Heart left ventricle (tissue), 13 donors: Measurements from ENCODE around the gene TPRG1.

Experiments used
- CTCF ChIP-seq, 12 donors: fragments of 200-600 bp; sonication (generic) in 4 of 12; IDR thresholded peaks; one replicate each; pipeline versions ENCODE4 v1.5.0 to v1.8.0; 2018 to 2022; ENCODE audit warnings: antibody characterized with exemption in 12 of 12, mild to moderate bottlenecking in 5 of 12
- POLR2A ChIP-seq, 2 donors: fragments of 450-650 bp; IDR thresholded peaks; one replicate each; pipeline ENCODE4 v1.6.1; 2017; ENCODE audit warnings: antibody characterized with exemption in 2 of 2, mild to moderate bottlenecking in 2 of 2, moderate library complexity in 2 of 2
- donor health status: ischemic (EF 13 %, LVEDD 7.1; RV severe dilation, severe dysfunction).
- donor health status: DM: no; HTN: yes; CAD: no.
- donor health status: DM: no; HTN: no; CAD: no.
- donor health status: ischemic (EF 25% LVEDD 6.9; RV normal size, moderate dysfunction).
- donor health status: ischemic (EF 25% LVEDD 5.7; RV mildly dilated, moderate dysfunction).
- donor health status: ischemic (EF 35%, LVEDD 5.7; RV mildly dilated, moderate dysfunction).
- donor health status: nonischemic (EF 11% LVEDD 7.7; RV severe dilation, severe dysfunction).
- donor health status: DM: yes; HTN: yes; CAD: no.
- donor health status: PGD.
- donor health status: ischemic (EF 29% LVEDD 5.4; RV normal size, mild dysfunction).
- donor health status: nonischemic (EF 23%, LVEDD 6.1; RV moderate dilation, normal function).

- TF ChIP-seq POLR2A (IDR thresholded peaks at IDR 0.05) (no peak), CTCF (IDR thresholded peaks at IDR 0.05) (no peak)
These were observed 29.2 kb upstream of the TPRG1 start for GRCh38 chr3:189142527-189142926.
